GM18505 (cell line): Measurements from ENCODE around the gene IGHMBP2.

ENCODE experiments used
- ATAC-seq: cut with Tn5 transposase; IDR thresholded peaks from one replicate; pipeline ENCODE4 v1.9.1; 2021; ENCODE audit not compliant: unreplicated experiment
- POLR2A ChIP-seq: IDR thresholded peaks from 4 replicates; pipeline ENCODE4 v1.6.1; 2011; ENCODE audit warnings: borderline replicate concordance; ENCODE audit not compliant: insufficient read depth, insufficient read length; ENCODE audit errors: extremely low read depth

IGHMBP2 gene

GRCh38 chr11:68942751-68943271 is 39.1 kb downstream of the IGHMBP2 start:
- no peak for ATAC-seq
- no peak for TF ChIP-seq POLR2A

- no peak for TF ChIP-seq POLR2A
- no peak for ATAC-seq
Observed at GRCh38 chr11:68946416-68947090, 42.9 kb downstream of the IGHMBP2 start.

GRCh38 chr11:68947151-68947550 is 43.5 kb downstream of the IGHMBP2 start:
- ATAC-seq: no peak
- TF ChIP-seq POLR2A: no peak

- no peak for ATAC-seq
- no peak for TF ChIP-seq POLR2A
Observed at GRCh38 chr11:68948496-68948895, 44.8 kb downstream of the IGHMBP2 start.

- TF ChIP-seq POLR2A: no peak
- ATAC-seq: no peak
Observed at GRCh38 chr11:68948935-68949334, 45.2 kb downstream of the IGHMBP2 start.

- no peak for ATAC-seq
- TF ChIP-seq POLR2A: no peak
Observed at GRCh38 chr11:68950270-68950669, 46.6 kb downstream of the IGHMBP2 start.

- ATAC-seq: no peak
- no peak for TF ChIP-seq POLR2A
Observed at GRCh38 chr11:68950762-68951161, 47.1 kb downstream of the IGHMBP2 start.

- ATAC-seq: no peak
- TF ChIP-seq POLR2A: no peak
Observed at GRCh38 chr11:68954836-68955606, 51.3 kb downstream of the IGHMBP2 start.

- ATAC-seq: no peak
- TF ChIP-seq POLR2A: no peak
Observed at GRCh38 chr11:68955607-68955958, 51.9 kb downstream of the IGHMBP2 start.

GRCh38 chr11:68956142-68956541 is 52.5 kb downstream of the IGHMBP2 start:
- no peak for TF ChIP-seq POLR2A

GRCh38 chr11:68956547-68957254 is 53.0 kb downstream of the IGHMBP2 start:
- TF ChIP-seq POLR2A: no peak
- ATAC-seq: no peak

More at GRCh38 chr11:68956142-68956541, 52.5 kb downstream of the IGHMBP2 start:
- ATAC-seq: no peak

- no peak for ATAC-seq
- no peak for TF ChIP-seq POLR2A
Observed at GRCh38 chr11:68958211-68958610, 54.5 kb downstream of the IGHMBP2 start.

GRCh38 chr11:68959465-68960293 is 56.0 kb downstream of the IGHMBP2 start:
- TF ChIP-seq POLR2A: no peak
- ATAC-seq: no peak
